Measurements from ENCODE around the gene HIVEP3.
A peak's percentile ranks its signal among the peaks of the same experiment; 100 is the strongest.
"Not testable (repeated sequence)": the region's sequence is repeated elsewhere in the genome, so short reads cannot be mapped to it uniquely, and the experiment has no call there.

Gene HIVEP3

GRCh38 chr1:41705798-41706197, 212.9 kb downstream of the HIVEP3 start:
- DNase-seq: no peak

GRCh38 chr1:41704196-41704595, 214.5 kb downstream of the HIVEP3 start:
- no peak for DNase-seq

- DNase-seq: no peak
These were observed 216.0 kb downstream of the HIVEP3 start for GRCh38 chr1:41702771-41703170.

GRCh38 chr1:41700986-41701535, 217.7 kb downstream of the HIVEP3 start:
- no peak for DNase-seq

GRCh38 chr1:41700581-41700980, 218.1 kb downstream of the HIVEP3 start:
- no peak for DNase-seq

- DNase-seq: no peak
These were observed 218.9 kb downstream of the HIVEP3 start for GRCh38 chr1:41699861-41700248.

GRCh38 chr1:41698916-41699860, 219.5 kb downstream of the HIVEP3 start:
- DNase-seq: no peak

GRCh38 chr1:41696381-41696780, 222.3 kb downstream of the HIVEP3 start:
- DNase-seq: no peak

- DNase-seq: no peak
These were observed 223.5 kb downstream of the HIVEP3 start for GRCh38 chr1:41695118-41695745.

GRCh38 chr1:41691966-41692365, 226.8 kb downstream of the HIVEP3 start:
- not testable (repeated sequence) for DNase-seq

- no peak for DNase-seq
These were observed 227.3 kb downstream of the HIVEP3 start for GRCh38 chr1:41691424-41691823.

GRCh38 chr1:41690331-41690730, 228.4 kb downstream of the HIVEP3 start:
- DNase-seq: no peak

- DNase-seq: no peak
These were observed 229.2 kb downstream of the HIVEP3 start for GRCh38 chr1:41689558-41689981.

GRCh38 chr1:41689139-41689538, 229.6 kb downstream of the HIVEP3 start:
- no peak for DNase-seq

- no peak for DNase-seq
These were observed 231.7 kb downstream of the HIVEP3 start for GRCh38 chr1:41687007-41687406.

- DNase-seq: peak; percentile 48
These were observed 234.8 kb downstream of the HIVEP3 start for GRCh38 chr1:41683681-41684500.

GRCh38 chr1:41682845-41683625, 235.7 kb downstream of the HIVEP3 start:
- peak; percentile 77 for DNase-seq

- DNase-seq: no peak
These were observed 236.6 kb downstream of the HIVEP3 start for GRCh38 chr1:41682149-41682548.

- DNase-seq: peak; percentile 88
These were observed 237.2 kb downstream of the HIVEP3 start for GRCh38 chr1:41681331-41682098.

- DNase-seq: no peak
These were observed 238.7 kb downstream of the HIVEP3 start for GRCh38 chr1:41679994-41680393.

GRCh38 chr1:41679531-41679930, 239.2 kb downstream of the HIVEP3 start:
- DNase-seq: no peak
